ENCODE results near the gene SDS.
A peak's percentile ranks its signal among the peaks of the same experiment; 100 is the strongest.

The SDS gene

GRCh38 chr12:113425960-113426453 is 22.3 kb upstream of the SDS start:
- DNase-seq (ENCODE audit: low read depth in 2 of 2), result no peak

- DNase-seq (ENCODE audit: low read depth in 2 of 2), result peak in 1 of 2 donors; percentile 16
These were observed 21.5 kb upstream of the SDS start for GRCh38 chr12:113424915-113425823.

GRCh38 chr12:113424456-113424855 is 20.8 kb upstream of the SDS start:
- DNase-seq (ENCODE audit: low read depth in 2 of 2), result no peak

- DNase-seq (ENCODE audit: low read depth in 2 of 2), result no peak
These were observed 19.4 kb upstream of the SDS start for GRCh38 chr12:113422886-113423669.

GRCh38 chr12:113422030-113422885 is 18.6 kb upstream of the SDS start, which contains the start of gene SDSL:
Gene SDSL, plus strand, starts transcription at chr12:113422380. Its CDS starts 5,603 bp downstream, at chr12:113427983.
- DNase-seq (ENCODE audit: low read depth in 2 of 2), result no peak

GRCh38 chr12:113420996-113421595 is 17.4 kb upstream of the SDS start:
- DNase-seq (ENCODE audit: low read depth in 2 of 2), result no peak

DNA sequence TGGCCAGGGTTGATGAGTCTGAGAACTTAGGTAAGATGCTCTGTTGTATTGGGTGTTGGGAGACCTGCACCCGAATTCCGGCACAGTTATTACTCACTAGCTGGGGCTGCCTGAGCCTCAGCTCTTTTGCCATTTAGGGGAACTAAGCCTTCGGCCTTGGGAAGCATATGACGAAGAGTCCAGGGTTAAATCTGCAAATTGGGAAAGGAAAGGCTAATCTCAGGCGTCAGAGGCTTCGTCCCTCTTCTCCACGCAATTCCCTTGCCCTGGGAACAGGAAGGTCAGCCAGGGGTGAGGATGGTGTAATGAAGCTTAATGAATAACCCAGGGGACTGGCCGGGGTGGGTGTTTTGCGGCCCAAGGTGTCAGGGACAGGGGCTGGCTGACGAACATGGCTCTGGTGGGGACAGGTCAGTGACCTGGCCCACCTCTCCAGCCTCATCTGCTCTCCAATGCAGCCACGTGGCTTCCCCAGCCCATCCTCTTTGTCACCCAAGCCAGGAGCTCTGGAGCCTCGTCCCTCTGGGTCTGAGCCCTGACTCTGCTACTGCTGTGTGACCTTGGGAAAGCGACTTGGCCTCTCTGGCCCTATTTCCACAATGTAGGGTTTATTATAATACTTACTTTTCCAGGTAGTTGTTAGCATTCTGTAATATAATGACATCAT is 14.7 kb upstream of the SDS start:
- DNase-seq (ENCODE audit: low read depth in 2 of 2), result no peak

- DNase-seq (ENCODE audit: low read depth in 2 of 2), result no peak
These were observed 12.5 kb upstream of the SDS start for GRCh38 chr12:113416091-113416754.

DNA sequence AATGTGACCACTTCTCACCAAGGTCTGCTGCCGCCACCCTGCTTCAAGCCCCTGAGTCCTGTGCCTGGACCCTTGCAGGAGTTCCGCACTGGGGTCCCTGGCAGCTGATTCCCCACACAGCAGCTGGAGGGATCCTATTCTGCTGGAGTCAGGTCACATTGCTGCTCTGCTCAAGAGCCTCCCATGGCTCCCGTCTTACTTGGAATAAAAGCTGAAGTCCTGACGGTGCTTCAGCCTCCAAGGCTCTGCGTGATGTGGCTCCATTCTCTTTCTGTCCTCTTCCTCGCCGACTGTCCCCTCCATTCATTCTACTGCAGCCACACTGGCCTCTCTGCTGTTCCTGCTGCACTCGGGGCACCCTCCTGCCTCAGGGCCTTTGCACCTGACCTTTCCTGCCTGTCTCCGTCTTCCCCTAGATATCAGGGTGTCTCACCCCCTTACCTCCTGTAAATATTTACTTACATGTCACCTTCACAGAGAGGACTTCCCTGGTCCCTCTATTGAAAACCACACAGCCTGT is 10.9 kb upstream of the SDS start:
- DNase-seq (ENCODE audit: low read depth in 2 of 2), result no peak

DNA sequence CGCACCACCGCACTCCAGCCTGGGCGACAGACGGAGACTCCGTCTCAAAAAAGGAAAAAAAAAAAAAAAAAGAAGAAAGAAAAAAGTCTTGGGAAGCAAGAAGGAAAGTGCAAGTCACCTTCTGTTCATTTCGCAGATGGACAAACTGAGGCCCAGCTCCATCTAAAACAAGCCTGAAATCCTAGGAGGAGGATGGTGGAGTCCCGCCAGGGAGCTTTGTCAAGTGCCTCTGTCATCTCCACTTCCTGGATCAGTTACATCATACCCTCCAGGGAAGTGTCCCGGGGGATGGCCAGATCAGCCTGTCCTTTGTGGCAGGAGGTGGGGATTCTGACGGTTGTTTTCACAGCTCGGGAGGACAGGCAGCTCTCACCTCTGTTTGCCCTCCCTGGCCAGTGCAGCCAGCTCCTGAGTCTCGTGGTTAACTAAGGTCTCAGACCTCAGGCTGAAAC is 9.8 kb upstream of the SDS start:
- no peak for DNase-seq (ENCODE audit: low read depth in 2 of 2)

GRCh38 chr12:113409462-113410124 is 5.9 kb upstream of the SDS start:
- DNase-seq (ENCODE audit: low read depth in 2 of 2), result no peak

DNA sequence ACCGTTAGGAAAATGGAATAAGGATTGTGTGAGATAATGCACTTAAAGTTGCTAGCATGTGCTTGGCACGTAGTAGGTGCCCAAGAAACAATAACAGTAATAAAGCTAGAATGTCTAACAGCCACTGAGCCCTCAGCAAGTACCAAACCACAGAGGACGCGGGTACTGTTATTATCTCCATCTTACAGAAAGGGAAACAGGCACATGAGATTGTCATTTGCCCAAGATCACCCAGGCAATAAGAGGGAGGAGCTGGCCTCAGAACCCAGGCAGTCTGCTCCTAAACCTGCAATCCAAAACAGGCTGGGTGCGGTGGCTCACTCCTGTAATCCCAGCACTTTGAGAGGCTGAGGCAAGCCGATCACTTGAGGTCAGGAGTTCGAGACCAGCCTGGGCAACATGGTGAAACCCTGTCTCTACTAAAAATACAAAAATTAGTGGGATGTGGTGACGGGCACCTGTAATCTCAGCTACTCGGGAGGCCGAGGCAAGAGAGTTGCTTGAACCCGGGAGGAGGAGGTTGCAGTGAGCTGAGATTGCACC is 5.1 kb upstream of the SDS start:
- DNase-seq (ENCODE audit: low read depth in 2 of 2), result no peak

GRCh38 chr12:113407931-113408600 is 4.4 kb upstream of the SDS start:
- DNase-seq (ENCODE audit: low read depth in 2 of 2), result no peak

- no peak for DNase-seq (ENCODE audit: low read depth in 2 of 2)
These were observed 2.0 kb upstream of the SDS start for GRCh38 chr12:113405694-113406093.

GRCh38 chr12:113402586-113403260 is 964 bp downstream of the SDS start:
- no peak for DNase-seq (ENCODE audit: low read depth in 2 of 2)

- no peak for DNase-seq (ENCODE audit: low read depth in 2 of 2)
These were observed 2.4 kb downstream of the SDS start for GRCh38 chr12:113401066-113402000.

GRCh38 chr12:113400362-113400761 is 3.3 kb downstream of the SDS start:
- no peak for DNase-seq (ENCODE audit: low read depth in 2 of 2)

Data from activated CD8-positive, alpha-beta memory T cell treated with anti-CD3 and anti-CD28 coated beads for 4 hours (primary cell).